NT2/D1 (cell line): Measurements from ENCODE around the gene IL20.

Experiments used
- DNase-seq: peaks from one replicate; pipeline ENCODE4 v3.0.0-alpha.2; 2011; ENCODE audit warnings: low read depth, low spot score
- H3K27me3 ChIP-seq: 2 replicates; pipeline ENCODE4 v1.6.0; 2011; ENCODE audit warnings: mild to moderate bottlenecking; ENCODE audit not compliant: insufficient read length, insufficient read depth
- H3K36me3 ChIP-seq: 2 replicates; pipeline ENCODE4 v1.6.1; 2011; ENCODE audit warnings: mild to moderate bottlenecking, low read length, mixed read lengths; ENCODE audit not compliant: insufficient read depth, insufficient read length
- H3K4me1 ChIP-seq: 2 replicates; pipeline ENCODE4 v1.5.1; 2011; ENCODE audit not compliant: insufficient read depth, insufficient read length
- H3K4me3 ChIP-seq: 2 replicates; pipeline ENCODE4 v1.5.1; 2011; ENCODE audit warnings: low read depth; ENCODE audit not compliant: insufficient read length
- H3K9ac ChIP-seq: 2 replicates; pipeline ENCODE4 v1.6.0; 2011; ENCODE audit warnings: low read depth; ENCODE audit not compliant: insufficient read length
- H3K9me3 ChIP-seq: 2 replicates; pipeline ENCODE4 v1.5.1; 2011; ENCODE audit warnings: mild to moderate bottlenecking, low read length; ENCODE audit not compliant: insufficient read depth
- SUZ12 ChIP-seq: IDR thresholded peaks from 2 replicates; pipeline ENCODE4 v1.6.1; 2011; ENCODE audit not compliant: insufficient read length, insufficient read depth; ENCODE audit errors: extremely low read depth
- YY1 ChIP-seq: IDR thresholded peaks from 2 replicates; pipeline ENCODE4 v1.6.1; 2011; ENCODE audit not compliant: insufficient read length, insufficient read depth
- ZNF274 ChIP-seq: IDR thresholded peaks from 2 replicates; pipeline ENCODE4 v1.6.1; 2011; ENCODE audit warnings: mild to moderate bottlenecking, low read depth, low read length

The IL20 gene

GRCh38 chr1:206892351-206892984, 27.0 kb downstream of the IL20 start:
- TF ChIP-seq SUZ12: no peak
- no peak for TF ChIP-seq YY1
- TF ChIP-seq ZNF274: no peak
- no peak for DNase-seq
- no peaks in the 10 kb centered on the region for H3K27me3 ChIP-seq
- no peaks in the 10 kb centered on the region for H3K36me3 ChIP-seq
- H3K4me1 ChIP-seq: peaks cover 5% of the 10 kb centered on the region
- H3K4me3 ChIP-seq: no peak overlapping the region
- H3K9me3 ChIP-seq: no peaks in the 10 kb centered on the region
- no peak overlapping the region for H3K9ac ChIP-seq

GRCh38 chr1:206893380-206893779, 28.0 kb downstream of the IL20 start:
- Histone ChIP-seq H3K9me3 (no peaks in the 10 kb centered on the region), H3K36me3 (no peaks in the 10 kb centered on the region), H3K4me1 (peaks cover 5% of the 10 kb centered on the region), H3K9ac (no peak overlapping the region), H3K27me3 (no peaks in the 10 kb centered on the region), H3K4me3 (no peak overlapping the region)
- TF ChIP-seq YY1 (no peak), ZNF274 (no peak), SUZ12 (no peak)
- DNase-seq: no peak

GRCh38 chr1:206895325-206895724, 29.9 kb downstream of the IL20 start:
- Histone ChIP-seq H3K27me3 (no peaks in the 10 kb centered on the region), H3K4me1 (peaks cover 8% of the 10 kb centered on the region), H3K36me3 (no peaks in the 10 kb centered on the region), H3K9me3 (no peaks in the 10 kb centered on the region), H3K9ac (no peak overlapping the region), H3K4me3 (no peak overlapping the region)
- DNase-seq: no peak
- no peak for TF ChIP-seq SUZ12

- peaks cover 8% of the 10 kb centered on the region for H3K4me1 ChIP-seq
- no peaks in the 10 kb centered on the region for H3K36me3 ChIP-seq
- no peak for DNase-seq
- TF ChIP-seq ZNF274 (no peak), YY1 (no peak), SUZ12 (no peak)
- H3K9ac ChIP-seq: no peak overlapping the region
- H3K4me3 ChIP-seq: no peak overlapping the region
- H3K27me3 ChIP-seq: no peaks in the 10 kb centered on the region
- no peaks in the 10 kb centered on the region for H3K9me3 ChIP-seq
These were observed 30.4 kb downstream of the IL20 start for GRCh38 chr1:206895837-206896242.

GRCh38 chr1:206896261-206896660, 30.8 kb downstream of the IL20 start:
- H3K36me3 ChIP-seq: no peaks in the 10 kb centered on the region
- peaks cover 8% of the 10 kb centered on the region for H3K4me1 ChIP-seq
- no peaks in the 10 kb centered on the region for H3K27me3 ChIP-seq
- H3K9me3 ChIP-seq: no peaks in the 10 kb centered on the region
- H3K4me3 ChIP-seq: no peak overlapping the region
- no peak for DNase-seq
- TF ChIP-seq ZNF274 (no peak), SUZ12 (no peak), YY1 (no peak)
- H3K9ac ChIP-seq: no peak overlapping the region

- peaks cover 8% of the 10 kb centered on the region for H3K4me1 ChIP-seq
- H3K27me3 ChIP-seq: no peaks in the 10 kb centered on the region
- H3K36me3 ChIP-seq: no peaks in the 10 kb centered on the region
- H3K4me3 ChIP-seq: no peak within 1 kb of the TSS
- TF ChIP-seq ZNF274: no peak
- no peaks in the 10 kb centered on the region for H3K9me3 ChIP-seq
- no peak for DNase-seq
- no peak within 1 kb of the TSS for H3K9ac ChIP-seq
These were observed 31.8 kb downstream of the IL20 start, which contains the start of gene IL24 for GRCh38 chr1:206897175-206897574. Gene IL24 (plus strand): TSS chr1:206897443. CDS start chr1:206897833, 390 bp downstream.

- H3K4me1 ChIP-seq: peaks cover 8% of the 10 kb centered on the region
These were observed 32.9 kb downstream of the IL20 start for GRCh38 chr1:206898089-206898914.

More at GRCh38 chr1:206898089-206898914, 32.9 kb downstream of the IL20 start:
- H3K27me3 ChIP-seq: no peaks in the 10 kb centered on the region
- H3K9me3 ChIP-seq: no peaks in the 10 kb centered on the region
- TF ChIP-seq YY1 (no peak), ZNF274 (no peak), SUZ12 (no peak)
- no peak for DNase-seq
- no peaks in the 10 kb centered on the region for H3K36me3 ChIP-seq
- no peak overlapping the region for H3K4me3 ChIP-seq
- H3K9ac ChIP-seq: no peak overlapping the region
